A549 (cell line): ENCODE data around the gene TSEN54. TPM values are rescaled to one million over a fixed set of nuclear protein-coding genes. Genes with fewer than 3 reads are reported as not detected.

Experiments
- ATAC-seq, 2 experiments: fragments of 200-7000 bp in 1 of 2; fragments of >200 bp in 1 of 2; cut with Nextera tagmentation in 1 of 2; cut with Tn5 transposase in 1 of 2; 3 replicates each; pipeline versions ENCODE4 v1.8.0 to v1.9.1; 2018 to 2020; ENCODE audit warnings: mild to moderate bottlenecking in 1 of 2, moderate library complexity in 1 of 2
- CTCF ChIA-PET: fragments of 300-600 bp; sonication (Branson Sonifier 250); formaldehyde crosslinking; extraction: SDS; loops from one replicate; lab custom pipeline; 2021; ENCODE audit warnings: antibody characterized with exemption, inconsistent platforms; lab: Yijun Ruan, JAX
- POLR2A ChIA-PET: fragments of 350-600 bp; formaldehyde crosslinking; extraction: SDS; loops from one replicate; lab custom pipeline; 2021; ENCODE audit warnings: antibody characterized with exemption, inconsistent platforms; lab: Yijun Ruan, JAX
- DNase-seq, 2 experiments: peaks; one replicate each; pipeline versions ENCODE4 v3.0.0 to v3.0.0-alpha.2; 2011 to 2016; ENCODE audit warnings: low read depth in 1 of 2, low spot score in 1 of 2
- FAIRE-seq: peaks from 2 replicates; lab custom pipeline; 2011; peaks lifted over from hg19 to GRCh38; lab: Jason Lieb, UNC
- H3K27ac ChIP-seq, 2 experiments: fragments of >200 bp; sonication (Bioruptor Twin); formaldehyde crosslinking; 3 replicates each; pipeline ENCODE4 v1.5.1; 2016 to 2017
- H3K4me1 ChIP-seq: fragments of >200 bp; sonication (Bioruptor Twin); formaldehyde crosslinking; 3 replicates; pipeline ENCODE4 v1.6.1; 2016
- H3K4me2 ChIP-seq: fragments of >200 bp; sonication (Bioruptor Twin); formaldehyde crosslinking; 3 replicates; pipeline ENCODE4 v1.6.1; 2016
- H3K4me3 ChIP-seq: fragments of >200 bp; sonication (Bioruptor Twin); formaldehyde crosslinking; 3 replicates; pipeline ENCODE4 v1.5.1; 2016
- H3K9me3 ChIP-seq: fragments of >200 bp; sonication (Bioruptor Twin); formaldehyde crosslinking; 3 replicates; pipeline ENCODE4 v1.6.1; 2016
- ATOH8 ChIP-seq: fragments of 250-450 bp; sonication (Bioruptor Pico); IDR thresholded peaks from 2 replicates; pipeline ENCODE4 v1.5.0; 2020; ENCODE audit warnings: low read depth, mild to moderate bottlenecking, moderate library complexity
- CTCF ChIP-seq: fragments of >200 bp; sonication (Bioruptor Twin); formaldehyde crosslinking; IDR thresholded peaks from 3 replicates; pipeline ENCODE4 v1.5.1; 2016
- E2F6 ChIP-seq: IDR thresholded peaks from 2 replicates; pipeline ENCODE4 v1.6.1; 2012; ENCODE audit warnings: low read depth, borderline replicate concordance
- EHMT2 ChIP-seq: fragments of 200-600 bp; sonication (generic); IDR thresholded peaks from 2 replicates; pipeline ENCODE4 v1.6.1; 2016; ENCODE audit warnings: antibody characterized with exemption, low read depth, mild to moderate bottlenecking, moderate library complexity
- EP300 ChIP-seq, 2 experiments: fragments of >200 bp; sonication (Bioruptor Twin); formaldehyde crosslinking; IDR thresholded peaks; 2 replicates in 1 of 2; 3 replicates in 1 of 2; pipeline ENCODE4 v1.6.1; 2016 to 2017
- FOSB ChIP-seq: fragments of 250-450 bp; sonication (Bioruptor Pico); IDR thresholded peaks from 2 replicates; pipeline ENCODE4 v1.5.0; 2020; ENCODE audit warnings: mild to moderate bottlenecking, moderate library complexity
- FOSL2 ChIP-seq, 2 experiments: fragments of 450-650 bp in 1 of 2; fragments of >200 bp in 1 of 2; sonication (Bioruptor Twin) in 1 of 2; formaldehyde crosslinking; IDR thresholded peaks; 2 replicates each; pipeline versions ENCODE4 v1.5.0 to v1.6.1; 2016 to 2020; ENCODE audit warnings: mild to moderate bottlenecking in 1 of 2, moderate library complexity in 1 of 2
- FOXS1 ChIP-seq: fragments of 250-450 bp; sonication (Bioruptor Pico); IDR thresholded peaks from 2 replicates; pipeline ENCODE4 v1.5.0; 2020; ENCODE audit warnings: mild to moderate bottlenecking, moderate library complexity
- GATA3 ChIP-seq: IDR thresholded peaks from 2 replicates; pipeline ENCODE4 v1.6.1; 2012; ENCODE audit warnings: borderline replicate concordance
- HES2 ChIP-seq: fragments of >200 bp; sonication (Bioruptor Twin); formaldehyde crosslinking; IDR thresholded peaks from 2 replicates; pipeline ENCODE4 v1.6.1; 2016
- HOXB5 ChIP-seq: fragments of 250-450 bp; sonication (Bioruptor Pico); IDR thresholded peaks from 2 replicates; pipeline ENCODE4 v1.5.0; 2020; ENCODE audit warnings: mild to moderate bottlenecking, moderate library complexity
- KDM1A ChIP-seq: fragments of 200-600 bp; sonication (generic); IDR thresholded peaks from 2 replicates; pipeline ENCODE4 v1.6.1; 2016; ENCODE audit warnings: low read depth, mild to moderate bottlenecking
- KDM5A ChIP-seq: fragments of 200-600 bp; sonication (generic); IDR thresholded peaks from 2 replicates; pipeline ENCODE4 v1.6.1; 2016; ENCODE audit warnings: antibody characterized with exemption, mild to moderate bottlenecking
- MAFK ChIP-seq: fragments of 450-650 bp; IDR thresholded peaks from 2 replicates; pipeline ENCODE4 v1.6.1; 2014; ENCODE audit not compliant: partially characterized antibody
- MAX ChIP-seq: IDR thresholded peaks from 2 replicates; pipeline ENCODE4 v1.6.1; 2012
- MYC ChIP-seq: IDR thresholded peaks from 2 replicates; pipeline ENCODE4 v1.6.1; 2012; ENCODE audit warnings: mild to moderate bottlenecking, inconsistent platforms, low read length, improper control_type of control experiment, borderline replicate concordance
- NFE2L2 ChIP-seq: fragments of 150-350 bp; conservative IDR thresholded peaks from 2 replicates; pipeline ENCODE4 v1.6.1; 2014; ENCODE audit warnings: low read length
- PBX3 ChIP-seq: IDR thresholded peaks from 2 replicates; pipeline ENCODE4 v1.6.1; 2012
- POLR2A ChIP-seq: IDR thresholded peaks from 2 replicates; pipeline ENCODE4 v1.6.1; 2012; ENCODE audit warnings: mild to moderate bottlenecking, low read length
- POLR2AphosphoS2 ChIP-seq: conservative IDR thresholded peaks from 2 replicates; pipeline ENCODE4 v1.6.1; 2012; ENCODE audit warnings: low read length, improper control_type of control experiment, inconsistent platforms
- RARB ChIP-seq: fragments of 250-450 bp; sonication (Bioruptor Pico); IDR thresholded peaks from 2 replicates; pipeline ENCODE4 v1.8.0; 2021; ENCODE audit warnings: mild to moderate bottlenecking, moderate library complexity
- ZC3H11A ChIP-seq: fragments of 450-650 bp; IDR thresholded peaks from 2 replicates; pipeline ENCODE4 v1.6.1; 2014; ENCODE audit warnings: antibody characterized with exemption, mild to moderate bottlenecking
- ZFP36 ChIP-seq: fragments of 450-650 bp; IDR thresholded peaks from 2 replicates; pipeline ENCODE4 v1.6.1; 2014; ENCODE audit warnings: borderline replicate concordance; ENCODE audit not compliant: partially characterized antibody
- ZSCAN20 ChIP-seq: fragments of 250-450 bp; sonication (Bioruptor Pico); IDR thresholded peaks from 2 replicates; pipeline ENCODE4 v1.8.0; 2022; ENCODE audit warnings: mild to moderate bottlenecking, moderate library complexity
- WGBS: methylation state at CpG from one replicate; pipeline ENCODE4 v1.1.6; 2017; ENCODE audit errors: missing lambda C conversion rate; 5-methylcytosine and 5-hydroxymethylcytosine counted together
- polyA plus RNA-seq, 4 experiments: library from polyadenylated mRNA; depleted of rRNA in 3 of 4; stranded (reverse); fragments of >200 nt; fragmentation: RNase III in 1 of 4; extraction: RNeasy Plus Mini Kit Qiagen cat#74134 plus additional on column Dnase treatment in 1 of 4; gene quantifications; 2 replicates in 3 of 4; 3 replicates in 1 of 4; pipeline ENCODE4 v1.2.3, GENCODE V29; 2011 to 2017

TSEN54 gene
- polyA plus RNA-seq, 2 of the 4 experiments (the other 2 are of a cell fraction), result 24.8 to 38.4 TPM

- Histone ChIP-seq H3K4me3 (no peak overlapping the region), H3K4me2 (no peak overlapping the region), H3K9me3 (no peaks in the 10 kb centered on the region), H3K27ac (no peak overlapping the region), H3K4me1 (peaks cover 21% of the 10 kb centered on the region)
- no peak for FAIRE-seq
- ChIA-PET CTCF (interaction anchor here (0.5 to 3.3 kb wide), 15 partner anchors 7 to 287 kb away, joined by 3 to 18 read pairs (median 4); partner anchors contain the start of gene TSEN54), POLR2A (interaction anchor here (2.1 kb wide), 1 partner anchor 7 kb away, joined by 19 read pairs; the partner anchor contains the start of gene TSEN54)
- TF ChIP-seq NFE2L2, result no peak
- no peak for TF ChIP-seq RARB (CRISPR knock-in tag)
- no peak for TF ChIP-seq ZSCAN20 (CRISPR knock-in tag)
- no peak for TF ChIP-seq FOXS1 (CRISPR knock-in tag)
- no peak for TF ChIP-seq ZFP36
- no peak for TF ChIP-seq E2F6
- no peak for TF ChIP-seq FOSL2 (IDR thresholded peaks at IDR 0.05)
- no peak for TF ChIP-seq FOSL2 (CRISPR knock-in tag; IDR thresholded peaks at IDR 0.05)
- TF ChIP-seq EP300 (IDR thresholded peaks at IDR 0.05), result no peak
- no peak for ATAC-seq
- whole genome bisulfite sequencing, result 89% methylated on average over 7 of the region's 7 CpGs
- no peak for DNase-seq
Observed at GRCh38 chr17:75523647-75524046, 7.3 kb downstream of the TSEN54 start.

- no peaks in the 10 kb centered on the region for H3K9me3 ChIP-seq
- 43% methylated on average over 23 of the region's 24 CpGs for WGBS
- peak overlapping the region; percentile 83 to 88 for H3K27ac ChIP-seq
- POLR2A ChIA-PET, result interaction anchor here (0.6 to 2.1 kb wide), 5 partner anchors 8 to 256 kb away, joined by 3 to 19 read pairs (median 5); partner anchors contain the start of genes SLC25A19 and TSEN54
- peaks cover 21% of the 10 kb centered on the region for H3K4me1 ChIP-seq
- ATAC-seq (no peak; a peak in 1 of 6 replicates), DNase-seq (no peak), FAIRE-seq (no peak)
- peak overlapping the region; percentile 67 for H3K4me3 ChIP-seq
- H3K4me2 ChIP-seq, result peak overlapping the region; percentile 98
- TF ChIP-seq KDM1A, result no peak
- TF ChIP-seq MAX, result no peak
- no peak for TF ChIP-seq HOXB5 (CRISPR knock-in tag)
- TF ChIP-seq ZFP36, result no peak
- no peak for TF ChIP-seq FOSB (CRISPR knock-in tag)
- no peak for TF ChIP-seq POLR2AphosphoS2
- no peak for TF ChIP-seq EHMT2
- TF ChIP-seq MYC, result no peak
- no peak for TF ChIP-seq MAFK
- TF ChIP-seq KDM5A, result no peak
- no peak for TF ChIP-seq HES2
- CTCF ChIA-PET, result interaction anchor here (0.6 to 3.3 kb wide), 21 partner anchors 8 to 202 kb away, joined by 3 to 18 read pairs (median 4); partner anchors contain the start of gene TSEN54
Observed at GRCh38 chr17:75524269-75524969, 8.1 kb downstream of the TSEN54 start.

- peak within 1 kb of the TSS; percentile 83 to 88 for H3K27ac ChIP-seq
- no peak for TF ChIP-seq FOSB (CRISPR knock-in tag)
- peak; percentile 45; the same call in 1 of the 2 replicates for TF ChIP-seq PBX3
- TF ChIP-seq MAX, result peak; percentile 79
- TF ChIP-seq ZC3H11A, result no peak
- no peak for TF ChIP-seq ATOH8 (CRISPR knock-in tag)
- TF ChIP-seq EP300 (IDR thresholded peaks at IDR 0.05), result no peak
- TF ChIP-seq KDM1A, result no peak
- no peak for TF ChIP-seq ZSCAN20 (CRISPR knock-in tag)
- TF ChIP-seq CTCF, result peak; percentile 69
- no peak for TF ChIP-seq HES2
- TF ChIP-seq POLR2A, result peak; percentile 40
- TF ChIP-seq GATA3, result 0 out of 2 replicates have a peak, but pooled peaks have one; percentile 6
Observed at GRCh38 chr17:75524970-75525805, 8.9 kb downstream of the TSEN54 start, which contains the start of gene LLGL2. Gene LLGL2 (plus strand): TSS chr17:75525697. CDS start chr17:75543427, 17,730 bp downstream.

More at GRCh38 chr17:75524970-75525805, 8.9 kb downstream of the TSEN54 start, which contains the start of gene LLGL2:
- peaks cover 21% of the 10 kb centered on the region for H3K4me1 ChIP-seq
- ChIA-PET POLR2A (interaction anchor here (0.6 to 2.1 kb wide), 6 partner anchors 9 to 255 kb away, joined by 3 to 19 read pairs (median 4); partner anchors contain the start of genes SLC25A19 and TSEN54), CTCF (interaction anchor here (0.6 to 3.3 kb wide), 22 partner anchors 9 to 143 kb away, joined by 3 to 18 read pairs (median 4); partner anchors contain the start of genes SMIM5 and TSEN54)
- DNase-seq (peak; percentile 83 to 93), ATAC-seq (peak; percentile 85 to 90), FAIRE-seq (no peak)
- no peaks in the 10 kb centered on the region for H3K9me3 ChIP-seq
- peak within 1 kb of the TSS; percentile 98 for H3K4me2 ChIP-seq
- H3K4me3 ChIP-seq, result peak within 1 kb of the TSS; percentile 67
- WGBS, result under 1% methylated on average over 27 of the region's 108 CpGs
